ENCODE results near the gene MCFD2. TPM values are rescaled to one million over a fixed set of nuclear protein-coding genes. Genes with fewer than 3 reads are reported as not detected.

MCFD2 gene
- total RNA-seq, 1 donor from 2014 or later, result 50.7 TPM

DNA sequence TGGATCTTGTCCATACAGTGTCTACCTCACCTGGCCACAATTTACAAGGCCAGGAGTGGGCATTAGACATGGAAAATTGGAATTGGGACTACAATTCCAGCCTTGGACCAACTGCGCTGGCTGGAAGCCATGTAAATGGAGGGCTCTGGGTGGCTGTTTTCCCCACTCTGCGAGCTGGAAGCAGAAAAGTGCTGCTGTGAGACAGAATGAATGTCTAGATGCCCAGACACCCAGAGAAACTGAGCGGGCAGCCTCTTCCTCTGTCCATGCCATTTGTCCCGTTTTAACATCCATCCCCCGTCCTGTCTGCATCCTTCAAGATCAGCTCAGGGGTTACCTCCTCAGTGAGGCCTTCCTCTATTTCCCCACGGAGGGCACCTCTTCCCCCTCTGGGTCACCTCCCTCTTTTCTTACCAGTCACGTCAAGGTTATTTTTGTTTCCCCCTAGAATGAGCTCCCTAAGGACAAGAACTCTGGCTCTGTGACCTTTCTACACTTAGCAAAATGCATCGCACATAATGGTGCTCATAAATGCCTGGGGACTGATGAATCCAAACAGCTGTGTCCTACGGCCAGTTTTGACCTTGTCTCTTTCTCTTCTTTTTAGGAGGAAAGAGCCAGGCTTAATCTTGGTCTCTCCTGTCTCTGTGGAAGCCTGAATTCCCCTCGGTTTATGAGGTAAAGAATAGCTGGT, 41.2 kb downstream of the MCFD2 start:
- peaks cover 9% of the 10 kb centered on the region for H3K27me3 Mint-ChIP-seq
- TF ChIP-seq, protein P1, sequence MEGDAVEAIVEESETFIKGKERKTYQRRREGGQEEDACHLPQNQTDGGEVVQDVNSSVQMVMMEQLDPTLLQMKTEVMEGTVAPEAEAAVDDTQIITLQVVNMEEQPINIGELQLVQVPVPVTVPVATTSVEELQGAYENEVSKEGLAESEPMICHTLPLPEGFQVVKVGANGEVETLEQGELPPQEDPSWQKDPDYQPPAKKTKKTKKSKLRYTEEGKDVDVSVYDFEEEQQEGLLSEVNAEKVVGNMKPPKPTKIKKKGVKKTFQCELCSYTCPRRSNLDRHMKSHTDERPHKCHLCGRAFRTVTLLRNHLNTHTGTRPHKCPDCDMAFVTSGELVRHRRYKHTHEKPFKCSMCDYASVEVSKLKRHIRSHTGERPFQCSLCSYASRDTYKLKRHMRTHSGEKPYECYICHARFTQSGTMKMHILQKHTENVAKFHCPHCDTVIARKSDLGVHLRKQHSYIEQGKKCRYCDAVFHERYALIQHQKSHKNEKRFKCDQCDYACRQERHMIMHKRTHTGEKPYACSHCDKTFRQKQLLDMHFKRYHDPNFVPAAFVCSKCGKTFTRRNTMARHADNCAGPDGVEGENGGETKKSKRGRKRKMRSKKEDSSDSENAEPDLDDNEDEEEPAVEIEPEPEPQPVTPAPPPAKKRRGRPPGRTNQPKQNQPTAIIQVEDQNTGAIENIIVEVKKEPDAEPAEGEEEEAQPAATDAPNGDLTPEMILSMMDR (IDR thresholded peaks at IDR 0.05), result no peak
- H3K27ac Mint-ChIP-seq, result no peak overlapping the region
- H3K9me3 Mint-ChIP-seq, result no peaks in the 10 kb centered on the region
- no peaks in the 10 kb centered on the region for H3K4me1 Mint-ChIP-seq
- ATAC-seq (ENCODE audit: low read depth) (no peak), DNase-seq (no peak)
- ChIA-PET CTCF (no interaction called here), POLR2A (no interaction called here)
- no peak overlapping the region for H3K4me3 Mint-ChIP-seq
- no peaks in the 10 kb centered on the region for H3K36me3 Mint-ChIP-seq (ENCODE audit: low read depth)
- intact Hi-C loops (cut with micrococcal nuclease), result no loop called here

DNA sequence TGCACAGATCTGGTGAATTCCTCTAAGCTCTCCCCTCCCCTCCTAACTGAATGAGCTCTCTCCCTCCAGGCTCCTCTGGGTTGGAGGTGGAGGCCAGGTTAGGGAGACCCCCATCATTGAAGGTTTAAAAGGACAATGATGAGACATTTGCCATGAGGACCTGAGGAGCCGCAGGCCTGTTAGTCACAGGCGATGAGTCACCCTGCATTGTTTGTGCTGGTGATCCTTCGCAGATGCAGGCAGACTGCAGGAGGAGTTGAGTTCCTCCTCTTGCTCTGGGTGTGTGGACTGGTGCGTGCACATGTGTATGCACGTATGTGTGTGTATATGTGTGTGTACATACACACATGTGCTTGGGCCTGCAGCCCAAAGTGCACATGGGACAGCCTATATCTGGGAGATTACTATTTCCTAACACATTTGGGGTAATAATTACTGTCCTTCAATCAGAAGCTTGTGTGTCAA, 42.0 kb downstream of the MCFD2 start:
- Mint-ChIP-seq H3K4me3 (no peak overlapping the region), H3K9me3 (no peaks in the 10 kb centered on the region), H3K4me1 (no peaks in the 10 kb centered on the region), H3K27ac (no peak overlapping the region), H3K36me3 (ENCODE audit: low read depth) (no peaks in the 10 kb centered on the region), H3K27me3 (peaks cover 13% of the 10 kb centered on the region)
- TF ChIP-seq, protein P1 (IDR thresholded peaks at IDR 0.05), result no peak
- ChIA-PET POLR2A (no interaction called here), CTCF (no interaction called here)
- DNase-seq (no peak), ATAC-seq (ENCODE audit: low read depth) (no peak)
- intact Hi-C loops (cut with micrococcal nuclease), result no loop called here

DNA sequence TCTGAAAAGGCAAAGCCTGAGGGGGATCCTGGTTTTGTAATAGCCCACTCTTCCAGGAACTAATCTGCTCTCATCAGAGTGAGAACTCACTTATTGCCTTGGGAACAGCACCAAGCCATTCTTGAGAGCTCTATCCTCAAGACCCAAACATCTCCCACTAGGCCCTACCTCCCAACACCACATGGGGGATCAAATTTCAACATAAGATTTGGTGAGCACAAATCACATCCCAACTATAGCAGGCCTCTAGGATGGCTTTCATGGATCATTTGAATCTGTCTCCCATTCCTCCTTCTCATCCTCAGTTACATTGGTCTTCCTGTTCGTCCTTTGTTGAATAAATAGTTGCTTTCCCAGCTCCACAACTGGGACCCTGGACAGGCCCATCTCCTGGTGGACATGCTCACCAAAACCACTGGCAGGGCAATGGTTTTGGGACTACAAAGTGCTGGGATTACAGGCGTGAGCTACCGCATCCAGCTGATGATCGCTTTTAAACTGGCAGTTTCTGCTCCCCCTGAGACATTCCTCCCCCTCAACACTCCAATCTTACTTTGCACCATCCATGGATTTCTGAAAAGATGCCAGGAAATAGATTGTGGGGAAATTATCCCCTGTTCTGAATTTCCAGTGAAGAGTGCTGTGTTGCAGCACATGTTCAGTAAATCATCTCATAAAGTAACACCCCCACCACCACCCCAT, 42.6 kb downstream of the MCFD2 start:
- H3K4me3 Mint-ChIP-seq, result no peak overlapping the region
- CTCF ChIA-PET, result no interaction called here
- H3K4me1 Mint-ChIP-seq, result no peaks in the 10 kb centered on the region
- ATAC-seq (ENCODE audit: low read depth), result no peak
- no peak overlapping the region for H3K27ac Mint-ChIP-seq
- TF ChIP-seq, protein P1 (IDR thresholded peaks at IDR 0.05), result no peak
- POLR2A ChIA-PET, result no interaction called here
- H3K9me3 Mint-ChIP-seq, result no peaks in the 10 kb centered on the region
- intact Hi-C loops (cut with micrococcal nuclease), result no loop called here
- peaks cover 13% of the 10 kb centered on the region for H3K27me3 Mint-ChIP-seq
- no peak for DNase-seq
- no peaks in the 10 kb centered on the region for H3K36me3 Mint-ChIP-seq (ENCODE audit: low read depth)

DNA sequence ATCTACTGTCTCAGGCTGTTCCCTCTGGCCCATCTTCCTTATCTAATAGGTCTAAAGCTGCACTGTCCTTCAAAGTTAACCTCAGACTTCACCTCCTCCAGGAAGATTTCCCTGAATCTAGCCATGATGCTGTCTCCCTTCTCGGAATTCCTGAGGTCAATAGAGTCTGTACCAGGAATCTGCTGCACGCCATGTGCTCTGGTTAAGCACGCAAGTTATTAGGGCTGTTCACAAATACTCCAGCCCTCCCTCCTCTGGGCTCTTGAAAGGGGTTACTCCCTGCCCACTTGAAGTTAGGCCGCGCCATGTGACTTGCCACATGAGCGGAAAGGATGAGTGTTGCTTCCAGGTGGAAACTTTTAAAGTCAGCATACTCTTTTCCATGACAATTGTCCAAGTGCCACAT, 43.6 kb downstream of the MCFD2 start:
- Mint-ChIP-seq H3K36me3 (ENCODE audit: low read depth) (no peaks in the 10 kb centered on the region), H3K27me3 (peaks cover 13% of the 10 kb centered on the region), H3K4me1 (peaks cover under 1% of the 10 kb centered on the region), H3K4me3 (no peak overlapping the region), H3K9me3 (no peaks in the 10 kb centered on the region), H3K27ac (no peak overlapping the region)
- TF ChIP-seq, protein P1 (IDR thresholded peaks at IDR 0.05), result no peak
- DNase-seq, result no peak
- intact Hi-C loops (cut with micrococcal nuclease), result no loop called here
- no peak for ATAC-seq (ENCODE audit: low read depth)
- ChIA-PET POLR2A (no interaction called here), CTCF (interaction anchor here (0.7 kb wide), 1 partner anchor 47 kb away, joined by 3 read pairs; no protein-coding TSS in a partner anchor)

DNA sequence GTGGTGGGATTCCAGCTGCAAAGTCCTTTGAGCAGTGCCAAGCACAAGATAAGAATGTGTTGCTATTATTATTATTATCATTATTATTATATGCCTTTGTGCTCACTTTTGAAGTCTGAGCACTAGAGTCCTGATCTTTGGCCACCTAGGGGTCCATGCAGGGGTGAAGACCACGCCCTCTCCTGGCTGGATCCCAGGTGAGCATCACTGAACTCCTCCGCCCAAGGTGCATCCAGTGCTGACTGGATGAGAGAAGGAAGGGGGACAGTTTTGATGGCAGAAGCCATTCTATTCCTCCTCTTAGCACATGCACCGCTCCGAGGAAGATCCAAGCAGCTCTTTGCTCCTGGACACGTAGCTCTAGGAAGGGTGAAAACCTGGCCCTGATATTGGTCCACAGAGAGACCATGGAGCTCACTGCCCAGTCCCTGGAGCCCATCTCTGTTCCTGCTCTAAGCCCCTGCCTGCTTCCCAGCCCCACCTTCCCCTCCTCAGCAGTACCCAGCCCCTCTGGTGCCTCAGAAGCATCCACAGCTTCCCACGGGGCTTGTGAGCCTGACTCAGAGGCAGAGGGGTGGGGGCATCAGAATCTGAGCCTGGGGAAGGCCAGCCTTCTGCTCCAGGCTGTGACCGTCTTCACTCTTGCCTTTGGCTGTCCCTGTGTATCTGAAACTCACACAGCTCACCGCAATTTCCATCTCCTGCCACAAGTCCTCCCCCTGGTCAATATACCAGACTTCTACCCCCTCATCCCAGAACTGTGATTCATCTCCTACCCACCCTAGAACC, 45.4 kb downstream of the MCFD2 start:
- CTCF ChIA-PET, result no interaction called here

More for the DNA sequence above, 45.4 kb downstream of the MCFD2 start:
- Mint-ChIP-seq H3K27me3 (peaks cover 13% of the 10 kb centered on the region), H3K9me3 (peaks cover 4% of the 10 kb centered on the region), H3K4me1 (peaks cover 6% of the 10 kb centered on the region), H3K36me3 (ENCODE audit: low read depth) (peaks cover under 1% of the 10 kb centered on the region), H3K4me3 (no peak overlapping the region), H3K27ac (no peak overlapping the region)
- no peak for ATAC-seq (ENCODE audit: low read depth)
- intact Hi-C loops (cut with micrococcal nuclease), result no loop called here
- TF ChIP-seq, protein P1 (IDR thresholded peaks at IDR 0.05), result no peak
- POLR2A ChIA-PET, result no interaction called here
- DNase-seq, result no peak
